Measurements from ENCODE around the gene GEN1.

GRCh38 chr2:17793296-17793695 lies 39.4 kb downstream of the GEN1 start:
- TF ChIP-seq CTCF (IDR thresholded peaks at IDR 0.05; ENCODE audit: insufficient read depth, low read length, poor library complexity, severe bottlenecking), result no peak
- no peak for TF ChIP-seq EZH2phosphoT487 (conservative IDR thresholded peaks at IDR 0.05; ENCODE audit: low read length)
